NCI-H146 treated with DMSO at 0.1 percent for 48 hours (cell line): ENCODE data around the gene CNTROB.

ENCODE experiments used
- DNase-seq: peaks from one replicate; lab custom pipeline; 2025; ENCODE audit not compliant: unreplicated experiment; lab: John Stamatoyannopoulos, UW

CNTROB gene

GRCh38 chr17:7903154-7904103, 28.6 kb upstream of the CNTROB start:
- no peak for DNase-seq

DNA sequence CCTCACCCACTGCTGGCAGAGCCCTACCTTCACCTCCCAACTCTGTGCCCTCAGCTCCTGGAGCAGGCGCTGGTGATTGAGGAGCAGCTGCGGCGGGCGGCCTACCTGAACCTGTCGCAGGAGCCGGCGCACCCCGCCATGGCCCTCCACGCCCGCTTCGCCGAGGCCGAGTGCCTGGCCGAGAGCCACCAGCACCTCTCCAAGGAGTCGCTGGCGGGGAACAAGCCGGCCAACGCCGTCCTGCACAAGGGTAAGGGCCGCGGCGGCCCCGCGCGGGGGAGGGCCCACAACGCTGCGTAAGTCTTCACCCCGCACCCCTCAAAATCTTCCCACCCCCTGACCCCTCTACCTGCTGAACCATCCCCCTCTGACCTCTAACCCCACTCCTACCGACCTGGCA, 22.9 kb upstream of the CNTROB start:
- no peak for DNase-seq

DNA sequence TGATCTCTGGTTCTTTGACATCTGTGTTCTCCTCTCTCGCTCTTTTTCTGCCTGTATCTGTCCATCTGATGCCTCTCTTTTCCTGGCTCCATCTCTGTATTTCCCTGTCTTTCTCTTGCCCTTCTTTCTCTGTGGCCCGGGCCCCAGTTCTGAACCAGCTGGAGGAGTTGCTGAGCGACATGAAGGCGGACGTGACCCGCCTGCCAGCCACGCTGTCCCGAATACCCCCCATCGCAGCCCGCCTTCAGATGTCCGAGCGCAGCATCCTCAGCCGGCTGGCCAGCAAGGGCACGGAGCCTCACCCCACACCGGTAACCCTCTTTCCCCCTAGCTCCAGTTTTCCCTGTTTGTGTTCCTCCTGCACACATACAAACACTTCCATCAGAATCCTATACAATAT, 21.7 kb upstream of the CNTROB start:
- DNase-seq: no peak

GRCh38 chr17:7910711-7911110, 21.3 kb upstream of the CNTROB start:
- no peak for DNase-seq

GRCh38 chr17:7911116-7911515, 20.9 kb upstream of the CNTROB start:
- no peak for DNase-seq

DNA sequence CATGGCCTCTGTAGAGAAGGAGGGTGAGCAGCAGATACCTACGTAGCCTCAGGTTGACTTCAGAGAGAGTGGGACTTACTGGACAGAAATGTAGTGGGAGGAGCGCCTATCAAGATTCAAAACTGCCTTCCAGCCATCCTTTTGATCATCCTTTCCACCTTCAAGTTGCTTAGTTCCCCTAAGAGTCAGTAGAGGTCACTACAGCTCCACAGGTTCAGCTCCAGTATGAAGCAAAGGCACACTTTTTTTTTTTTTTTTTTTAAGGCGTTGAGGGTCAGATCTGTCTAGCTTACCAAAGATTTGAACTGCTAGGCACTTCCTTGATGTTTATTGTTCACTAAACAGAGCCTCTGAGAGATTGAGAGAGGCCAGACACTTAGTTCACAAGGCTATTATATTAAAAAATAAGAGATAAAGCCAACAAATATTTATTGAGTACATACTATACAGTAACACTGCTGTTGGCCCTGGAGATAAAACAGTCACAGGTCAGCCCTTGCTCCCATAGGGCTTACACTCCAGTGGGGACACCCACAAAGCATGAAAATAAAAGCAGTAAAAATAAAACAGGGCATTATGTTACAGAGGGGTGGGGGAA, 19.0 kb upstream of the CNTROB start:
- DNase-seq: peak; percentile 32

DNA sequence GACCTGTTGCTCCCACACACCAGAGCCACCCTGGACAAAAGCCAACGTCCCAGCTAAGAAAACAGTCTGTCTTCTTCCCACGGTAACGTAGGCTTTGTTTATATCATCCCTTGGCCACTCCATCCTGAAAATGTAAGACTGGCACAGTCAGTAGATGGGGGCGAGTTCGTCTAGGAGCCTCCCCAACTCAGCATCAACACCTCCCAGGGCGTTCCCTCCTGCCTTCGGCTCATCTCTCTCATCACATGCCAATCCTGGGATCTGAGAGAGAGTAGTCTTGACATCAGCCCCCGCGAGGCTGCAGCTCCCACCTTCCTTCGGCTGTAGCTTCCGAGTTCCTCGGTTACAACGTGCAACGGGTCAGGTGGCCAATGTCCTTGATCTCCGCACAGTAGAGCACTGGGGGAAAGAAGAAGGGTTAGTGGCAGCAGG, 16.8 kb upstream of the CNTROB start:
- DNase-seq: no peak

- DNase-seq: peak; percentile 81
Observed at GRCh38 chr17:7915611-7916384, 16.2 kb upstream of the CNTROB start, which contains the start of gene RNF227. TSS of gene RNF227 (minus strand) at chr17:7916289. CDS start at chr17:7916195, 94 bp downstream.

DNA sequence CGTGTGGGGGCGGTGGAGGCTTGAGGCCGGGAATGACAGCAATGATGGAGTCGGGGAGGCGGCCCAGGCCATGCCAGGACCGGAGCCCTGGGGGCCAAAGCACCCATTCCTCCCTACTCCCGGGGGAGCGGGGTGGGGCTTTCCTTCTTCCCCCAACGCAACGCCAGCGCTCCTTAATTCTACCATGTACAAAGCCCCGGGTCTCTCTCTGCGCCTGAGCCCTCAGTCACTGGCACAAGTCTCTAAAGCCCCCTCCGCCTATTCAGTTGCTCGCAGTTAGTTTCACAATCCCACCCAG, 15.7 kb upstream of the CNTROB start:
- DNase-seq: no peak

DNA sequence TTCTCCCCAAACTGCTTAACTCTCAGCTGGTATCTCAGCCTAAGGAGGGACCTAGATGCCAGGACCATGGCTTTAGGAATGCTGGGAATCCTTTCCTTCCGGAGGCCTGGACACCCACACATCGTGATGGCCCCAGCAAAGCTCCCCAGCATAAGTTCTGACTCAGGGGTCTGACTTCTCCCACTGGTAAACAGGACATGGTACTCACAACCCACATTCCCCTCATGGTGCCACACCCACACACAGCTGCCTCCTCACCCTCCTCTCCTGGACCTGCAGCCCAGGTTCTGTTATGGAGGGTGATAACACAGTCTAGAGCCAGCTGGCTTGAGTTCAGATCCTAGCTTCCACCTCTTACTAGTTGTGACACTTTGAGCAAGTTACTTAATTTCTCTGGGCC, 15.2 kb upstream of the CNTROB start:
- no peak for DNase-seq

GRCh38 chr17:7922269-7922844, 9.6 kb upstream of the CNTROB start:
- DNase-seq: no peak

DNA sequence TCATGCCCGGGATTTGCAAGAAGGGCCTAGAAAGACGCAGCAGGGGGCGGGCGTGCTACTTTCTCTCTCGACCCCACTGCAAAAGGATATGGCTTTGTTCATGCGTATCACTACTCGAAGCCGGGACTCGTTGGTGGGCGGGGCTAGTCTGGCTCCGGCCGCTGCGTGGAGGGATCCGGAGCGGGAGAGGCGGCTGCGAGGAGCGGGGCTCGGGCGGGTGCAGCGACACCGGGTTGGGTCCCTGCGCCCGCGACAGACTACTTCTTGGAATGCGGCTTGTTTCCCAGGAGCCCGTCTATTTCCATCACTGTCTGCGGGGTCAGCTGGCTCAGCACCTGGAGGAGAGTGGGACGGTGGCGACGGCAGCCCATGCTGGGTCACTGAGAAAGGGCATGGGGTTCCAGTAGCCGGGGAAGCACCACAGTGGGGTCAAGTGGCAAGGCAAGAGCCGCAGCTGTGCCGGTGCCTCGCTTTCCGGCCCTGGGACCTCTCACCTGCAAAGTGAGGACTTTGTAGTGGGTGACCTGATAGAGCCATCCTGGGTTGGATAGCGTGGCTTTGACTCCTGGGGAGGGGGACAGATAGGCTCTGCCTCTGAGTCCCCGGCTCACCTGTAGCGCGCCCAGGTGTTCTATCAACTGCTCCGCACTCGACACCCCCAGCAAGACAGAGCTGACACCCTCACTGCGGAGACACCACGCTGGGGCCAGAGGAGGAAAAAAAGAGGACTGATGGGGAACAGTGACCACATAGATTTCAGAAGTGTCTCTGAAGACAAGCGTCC, 9.0 kb upstream of the CNTROB start:
- peak; percentile 57 for DNase-seq

- DNase-seq: no peak
Observed at GRCh38 chr17:7927596-7927995, 4.4 kb upstream of the CNTROB start.

DNA sequence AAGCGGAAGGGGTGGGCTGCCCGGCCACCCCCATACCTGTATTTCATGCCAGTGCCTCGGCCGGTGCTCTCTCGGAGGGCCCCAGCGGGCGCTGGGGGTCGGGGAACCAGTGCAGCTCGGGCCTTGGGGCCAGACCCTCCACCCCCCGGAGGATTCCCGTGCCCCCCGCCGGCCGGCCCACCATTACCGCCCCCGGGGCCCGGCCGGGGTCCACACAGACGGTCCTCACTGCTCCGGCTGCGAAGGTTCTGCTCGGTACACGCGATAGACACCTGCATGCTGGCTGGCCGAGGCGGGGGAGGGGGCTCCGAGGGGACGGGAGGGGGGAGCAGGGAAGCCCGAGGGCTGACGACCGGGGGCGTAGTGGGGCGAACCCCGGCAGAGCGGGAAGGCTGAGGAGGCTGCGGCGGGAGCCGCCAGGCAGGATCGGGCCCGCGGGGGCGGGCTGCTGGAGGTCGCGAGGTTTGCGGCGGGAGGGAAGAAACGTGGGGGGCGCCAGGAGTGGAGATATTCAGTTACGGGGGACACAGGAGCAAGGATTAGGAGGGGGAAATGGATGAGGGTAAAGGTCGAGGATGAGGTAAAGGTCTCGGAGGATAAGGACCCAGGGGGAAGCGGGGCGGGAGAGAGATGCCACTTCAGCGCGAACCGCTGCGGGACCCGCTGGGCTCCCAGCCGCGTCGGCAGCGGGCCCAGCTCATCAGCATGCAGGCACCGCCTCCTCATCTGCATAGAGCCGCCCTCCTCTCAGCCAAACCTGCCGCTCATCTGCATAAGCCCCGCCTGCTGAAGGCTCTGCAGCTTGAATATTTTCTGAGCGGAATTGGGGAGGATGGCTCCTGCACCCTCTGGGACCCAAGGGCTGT, 2.6 kb upstream of the CNTROB start, which contains the start of gene KCNAB3:
TSS of gene KCNAB3 (minus strand) at position 699 of the 866 bp plus-strand sequence. CDS start at position 278, 421 bp downstream.
- DNase-seq: no peak

- no peak for DNase-seq
Observed at GRCh38 chr17:7930841-7931631, 970 bp upstream of the CNTROB start.

DNA sequence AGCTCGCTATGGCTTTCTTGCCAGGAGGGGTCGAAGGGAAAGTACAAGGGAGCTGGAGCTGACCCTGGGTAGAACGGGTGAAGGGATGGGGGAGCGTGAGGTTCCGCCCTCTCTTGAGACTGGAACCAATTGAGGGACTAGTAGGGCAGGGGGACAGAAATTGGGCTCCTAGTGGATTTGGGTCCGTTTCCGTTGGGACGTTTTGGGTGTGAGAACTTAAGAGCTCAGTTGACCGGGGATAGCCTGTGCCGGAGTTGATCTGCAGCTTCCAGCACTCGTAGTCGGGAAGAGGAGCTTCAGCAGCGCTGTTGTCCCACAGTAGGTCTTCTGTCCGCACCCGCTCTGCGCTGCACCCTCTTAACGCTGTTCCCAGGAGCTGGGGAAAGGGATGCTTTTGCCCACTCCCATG, 481 bp downstream of the CNTROB start:
- no peak for DNase-seq

DNA sequence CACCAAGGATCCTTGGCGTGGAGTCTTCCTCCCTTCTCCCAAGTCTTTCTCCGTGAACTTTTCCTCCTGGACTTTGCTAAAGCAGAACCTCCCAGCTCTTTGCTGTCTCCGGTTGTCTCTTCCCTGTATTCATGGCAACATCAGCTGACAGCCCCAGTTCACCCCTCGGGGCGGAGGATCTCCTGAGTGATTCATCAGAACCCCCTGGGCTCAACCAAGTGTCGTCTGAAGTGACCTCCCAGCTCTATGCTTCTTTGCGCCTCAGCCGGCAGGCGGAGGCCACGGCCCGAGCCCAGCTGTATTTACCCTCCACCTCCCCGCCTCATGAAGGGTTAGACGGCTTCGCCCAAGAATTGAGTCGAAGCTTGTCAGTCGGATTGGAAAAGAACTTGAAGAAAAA, 943 bp downstream of the CNTROB start:
- DNase-seq: peak; percentile 26

GRCh38 chr17:7935859-7936258, 3.9 kb downstream of the CNTROB start:
- no peak for DNase-seq

DNA sequence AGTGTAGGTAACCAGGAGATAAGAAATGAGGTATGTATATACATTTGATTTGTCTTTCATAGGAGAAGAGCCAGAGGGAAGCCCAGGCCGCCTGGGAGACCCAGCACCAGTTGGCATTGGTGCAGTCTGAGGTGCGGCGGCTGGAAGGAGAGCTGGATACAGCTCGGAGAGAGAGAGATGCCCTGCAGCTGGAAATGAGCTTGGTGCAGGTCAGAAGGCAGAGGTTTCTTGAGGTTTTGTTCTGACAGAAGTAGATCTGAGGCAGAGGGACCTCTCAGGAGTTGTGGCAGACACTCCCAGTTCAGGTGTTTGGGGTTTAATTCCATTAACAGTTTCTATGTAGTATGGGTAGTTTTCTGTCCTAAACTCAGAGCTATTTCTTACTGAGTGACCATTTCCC, 8.0 kb downstream of the CNTROB start:
- no peak for DNase-seq
